Glomerular visceral epithelial cell (primary cell): ENCODE measurements around the gene ZNF425.
"Not testable (repeated sequence)": the region's sequence is repeated elsewhere in the genome, so short reads cannot be mapped to it uniquely, and the experiment has no call there.

Source experiments
- DNase-seq: peaks from one replicate; pipeline ENCODE4 v3.0.0-alpha.2; 2016; ENCODE audit errors: extremely low spot score

Gene ZNF425, protein sequence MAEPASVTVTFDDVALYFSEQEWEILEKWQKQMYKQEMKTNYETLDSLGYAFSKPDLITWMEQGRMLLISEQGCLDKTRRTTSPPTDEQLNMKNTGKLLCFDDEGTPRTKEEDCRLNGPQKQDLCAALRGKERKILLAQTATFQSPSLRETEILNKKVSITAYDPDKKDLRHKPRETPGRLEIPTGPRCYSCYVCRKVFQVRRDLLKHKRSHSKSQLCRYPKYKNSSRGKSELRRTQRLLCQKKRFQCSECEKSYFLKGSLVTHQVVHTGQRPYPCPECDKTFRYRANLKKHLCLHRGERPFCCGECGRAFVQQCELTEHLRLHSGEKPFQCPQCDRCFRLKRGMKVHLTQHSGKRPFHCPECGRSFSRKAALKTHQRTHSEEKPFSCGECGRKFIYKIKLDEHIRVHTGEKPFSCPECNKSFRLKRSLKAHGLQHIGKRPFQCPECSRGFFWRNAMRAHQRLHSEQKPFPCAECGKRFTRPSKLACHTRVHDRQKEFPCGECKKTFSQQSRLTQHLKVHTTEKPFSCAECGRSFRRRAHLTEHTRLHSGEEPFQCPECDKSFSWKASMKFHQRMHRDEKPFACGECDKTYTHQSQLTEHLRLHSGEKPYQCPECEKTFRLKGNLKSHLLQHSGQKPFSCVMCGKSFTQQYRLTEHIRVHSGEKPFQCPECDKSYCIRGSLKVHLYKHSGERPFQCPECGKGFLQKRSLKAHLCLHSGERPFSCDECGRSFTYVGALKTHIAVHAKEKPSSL

GRCh38 chr7:149125863-149126661 is at the start of gene ZNF425:
Gene ZNF425, minus strand, starts transcription at chr7:149126324. Its CDS starts 111 bp downstream, at chr7:149126213.
- peak; percentile 94 for DNase-seq

DNA sequence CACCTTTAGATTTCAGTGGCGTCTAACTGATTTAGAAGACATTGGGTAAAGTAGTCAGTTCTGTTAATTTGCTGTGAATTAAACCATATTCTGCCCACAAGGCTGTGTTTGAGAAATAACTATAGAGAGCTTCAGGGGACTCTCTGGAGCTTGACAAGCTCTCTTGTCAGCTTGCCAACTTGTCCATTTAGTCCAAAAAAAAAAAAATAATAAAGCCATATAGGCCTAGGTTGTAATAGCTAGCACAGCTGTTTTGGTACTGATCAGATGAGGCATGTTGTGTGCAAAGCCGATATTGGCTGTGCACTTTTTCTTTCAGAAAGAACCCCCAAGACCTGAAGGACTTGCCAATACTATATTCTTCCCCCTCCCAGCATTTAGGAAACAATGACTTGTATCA is 49.0 kb upstream of the ZNF425 start:
- no peak for DNase-seq

DNA sequence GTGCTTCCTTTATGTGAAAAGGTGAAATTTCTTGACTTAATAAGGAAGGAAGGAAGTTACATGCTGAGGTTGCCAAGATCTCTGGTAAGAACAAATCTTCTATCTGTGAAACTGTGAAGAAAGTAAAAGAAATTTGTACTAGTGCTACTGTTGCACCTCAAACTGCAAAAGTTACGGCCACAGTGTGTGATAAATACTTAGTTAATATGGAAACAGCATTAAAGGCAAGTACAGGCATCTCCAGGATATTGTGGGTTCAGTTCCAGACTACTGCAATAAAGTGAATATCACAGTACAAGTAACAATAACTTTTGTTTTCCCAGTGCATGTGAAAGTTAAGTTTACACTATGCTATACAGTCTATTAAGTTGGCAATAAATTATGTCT is 46.4 kb upstream of the ZNF425 start:
- DNase-seq = no peak

DNA sequence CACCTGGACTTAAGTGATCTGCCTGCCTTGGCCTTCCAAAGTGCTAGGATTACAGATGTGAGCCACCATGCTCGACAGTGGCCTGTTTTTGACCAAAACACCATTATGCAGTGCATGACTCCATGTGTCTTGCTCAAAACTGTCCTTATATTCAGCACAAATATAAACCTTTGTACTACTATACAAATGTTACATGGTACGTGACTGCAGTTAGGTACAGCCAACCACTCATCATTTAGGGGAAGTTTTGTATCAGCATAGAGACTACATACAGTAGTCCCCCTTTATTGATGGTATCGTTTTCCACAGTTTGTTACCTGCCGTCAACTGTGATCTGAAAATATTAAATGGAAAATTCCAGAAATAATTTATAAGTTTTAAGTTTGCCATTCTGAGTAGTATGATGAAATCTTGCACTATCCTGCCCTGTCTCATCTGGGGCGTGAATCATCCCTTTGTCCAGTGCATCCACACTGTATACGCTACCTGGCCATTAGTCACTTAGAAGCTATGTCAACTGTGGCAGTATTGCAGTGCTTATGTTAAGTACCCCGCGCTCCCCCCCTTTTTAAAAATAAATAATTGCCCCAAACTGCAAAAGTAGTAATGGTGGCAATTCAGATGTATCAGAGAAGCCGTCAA is 45.9 kb upstream of the ZNF425 start:
- peak; percentile 61 for DNase-seq

- no peak for DNase-seq
Observed at GRCh38 chr7:149166630-149167352, 40.7 kb upstream of the ZNF425 start.

GRCh38 chr7:149166142-149166541 is 40.0 kb upstream of the ZNF425 start:
- no peak for DNase-seq

- DNase-seq = peak; percentile 11
Observed at GRCh38 chr7:149161241-149161848, 35.2 kb upstream of the ZNF425 start.

DNA sequence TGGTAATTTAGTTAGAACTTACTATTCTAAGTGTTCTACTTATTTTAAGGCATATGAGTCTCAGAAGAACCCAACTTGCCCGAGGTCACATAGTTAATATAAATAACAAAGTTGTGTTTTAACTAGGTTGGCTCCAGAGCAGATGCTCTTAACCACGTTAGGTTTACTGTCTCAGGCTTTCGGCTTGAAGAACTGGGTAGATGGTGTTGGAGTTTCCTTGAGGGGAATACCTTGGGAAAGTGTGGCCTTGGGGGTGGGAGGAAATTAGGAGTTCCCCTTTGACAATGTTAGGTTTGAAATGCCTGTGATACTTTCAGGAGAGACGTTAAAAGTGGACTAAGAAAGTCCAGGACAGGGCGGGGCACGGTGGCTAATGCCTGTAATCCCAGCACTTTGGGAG is 30.8 kb upstream of the ZNF425 start:
- no peak for DNase-seq

GRCh38 chr7:149154056-149154455 is 27.9 kb upstream of the ZNF425 start:
- DNase-seq = no peak

GRCh38 chr7:149153346-149153745 is 27.2 kb upstream of the ZNF425 start:
- no peak for DNase-seq

DNA sequence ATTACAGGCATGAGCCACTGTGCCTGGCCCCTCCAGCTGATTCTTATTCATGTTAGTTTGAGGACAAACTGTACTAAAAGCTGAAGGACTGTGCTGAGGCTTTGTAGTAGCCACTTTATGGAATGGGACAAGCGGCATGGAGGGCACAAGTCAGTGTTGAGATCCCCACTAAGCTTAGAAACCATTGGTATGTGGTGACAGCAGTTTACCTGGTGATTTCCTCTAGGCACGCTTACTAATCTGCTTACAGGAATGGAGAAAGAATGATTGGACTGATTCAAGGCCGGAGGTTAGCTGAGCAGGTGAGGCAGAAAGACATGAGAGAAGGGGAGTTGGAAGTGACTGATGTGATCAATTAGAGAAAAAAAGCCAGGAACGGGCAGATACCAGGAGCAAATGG is 24.9 kb upstream of the ZNF425 start:
- no peak for DNase-seq

DNA sequence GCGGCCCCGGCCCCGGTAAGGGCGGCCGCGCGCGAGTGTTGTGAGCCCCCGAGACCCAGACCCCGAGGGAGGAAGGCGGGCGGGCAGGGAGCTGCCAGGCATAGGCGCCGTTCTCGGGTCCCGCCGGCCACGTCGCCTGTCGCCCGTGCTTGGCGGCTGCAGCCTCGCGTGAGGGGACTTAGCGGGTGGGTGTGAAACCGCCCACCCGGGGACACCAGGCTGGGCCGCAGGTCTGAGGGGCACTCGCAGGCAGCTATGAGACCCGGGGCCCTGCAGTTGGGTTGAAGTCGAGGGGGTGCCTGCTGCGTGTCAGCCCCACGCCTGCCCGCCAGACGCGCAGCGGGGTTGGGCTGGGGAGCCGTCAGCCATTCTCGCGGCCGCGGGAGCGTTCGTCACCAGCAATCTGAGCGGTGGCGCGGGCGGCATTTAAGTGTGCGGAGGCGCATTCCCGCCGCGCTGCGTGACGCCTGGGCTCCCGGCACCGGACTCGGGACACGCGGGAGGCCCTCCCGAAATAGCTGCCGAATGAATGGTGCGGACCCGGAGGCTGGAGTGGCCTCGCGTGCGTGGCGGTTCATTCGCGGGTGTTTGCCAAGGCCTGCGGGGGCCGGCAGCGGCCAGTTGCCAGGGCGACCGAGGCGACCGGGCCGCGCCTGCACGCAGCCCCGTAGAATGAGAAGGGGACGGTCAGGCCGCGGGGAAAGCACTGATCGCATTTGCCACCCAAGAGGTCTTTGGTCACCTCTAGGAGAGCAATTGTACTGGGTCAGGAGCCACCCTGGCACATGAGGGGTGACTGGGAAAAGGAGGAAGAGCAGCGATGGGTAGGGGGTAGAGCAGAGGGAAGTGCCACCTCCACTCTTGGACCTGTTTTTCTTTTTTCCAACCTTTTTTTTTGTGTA is 21.9 kb upstream of the ZNF425 start:
- DNase-seq = peak; percentile 47

- peak; percentile 77 for DNase-seq
Observed at GRCh38 chr7:149147072-149147751, 21.1 kb upstream of the ZNF425 start, which contains the start of gene ZNF398. Gene ZNF398, plus strand, starts transcription at chr7:149147453. Its CDS starts 290 bp downstream, at chr7:149147743.

GRCh38 chr7:149145031-149145845 is 19.1 kb upstream of the ZNF425 start:
- DNase-seq = no peak

- DNase-seq = not testable (repeated sequence)
Observed at GRCh38 chr7:149144436-149144922, 18.4 kb upstream of the ZNF425 start.

DNA sequence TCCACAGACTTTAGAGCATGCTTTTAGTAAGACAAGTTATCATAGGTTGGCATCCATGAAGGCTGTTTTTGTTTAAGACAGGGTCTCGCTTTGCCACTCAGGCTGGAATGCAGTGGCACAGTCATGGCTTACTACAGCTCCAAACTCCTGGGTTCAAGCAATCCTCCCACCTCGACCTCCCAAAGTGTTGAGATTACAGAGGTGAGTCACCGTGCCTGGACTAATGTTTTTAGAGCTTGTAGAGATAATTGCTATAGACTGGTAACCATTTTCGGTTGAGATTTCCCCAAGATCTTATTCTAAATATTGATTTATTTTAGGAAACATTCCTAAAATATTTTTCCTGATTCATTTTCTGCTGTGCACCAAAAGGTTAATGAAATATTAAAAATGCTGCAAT is 15.8 kb upstream of the ZNF425 start:
- DNase-seq = no peak

DNA sequence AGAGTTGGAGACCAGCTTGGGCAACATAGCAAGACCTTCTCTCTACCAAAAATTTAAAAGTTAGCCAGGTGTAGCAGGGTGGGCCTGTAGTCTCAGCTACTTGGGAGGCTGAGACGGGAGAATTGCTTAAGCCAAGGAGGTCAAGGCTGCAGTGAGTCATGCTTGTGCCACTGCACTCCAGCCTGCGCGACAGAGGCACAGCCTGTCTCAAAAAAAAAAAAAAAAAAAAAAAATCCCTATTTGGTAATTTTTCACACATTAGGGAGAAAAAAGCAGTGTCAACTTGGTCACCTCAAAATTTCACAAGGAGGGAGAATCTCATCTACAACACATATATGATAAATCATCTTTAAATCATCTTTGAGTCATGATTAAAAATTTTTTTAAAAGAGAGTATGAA is 14.7 kb upstream of the ZNF425 start:
- no peak for DNase-seq

DNA sequence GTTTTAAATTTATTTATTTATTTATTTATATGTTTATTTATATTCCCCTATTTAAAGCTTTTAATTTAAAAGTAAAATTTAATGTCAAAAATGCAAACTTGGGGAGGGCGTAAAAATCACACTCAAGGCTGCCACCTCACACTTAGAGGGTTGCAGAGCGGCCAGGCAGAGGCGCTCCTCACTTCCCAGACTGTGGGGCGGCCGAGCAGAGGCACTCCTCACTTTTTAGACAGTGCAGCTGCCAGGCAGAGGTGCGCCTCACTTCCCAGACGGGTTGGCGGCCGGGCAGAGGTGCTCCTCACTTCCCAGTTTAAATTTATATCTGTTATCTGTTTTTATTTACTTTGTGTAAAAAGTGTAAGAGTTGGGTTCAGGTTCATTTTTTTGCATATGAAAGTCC is 10.0 kb upstream of the ZNF425 start:
- no peak for DNase-seq
